ENCODE measurements around the gene AOC1. TPM values are rescaled to one million over a fixed set of nuclear protein-coding genes. Genes with fewer than 3 reads are reported as not detected.

AOC1 gene
- total RNA-seq, 1 donor from 2014 or later, result not detected

GRCh38 chr7:150895809-150896208 lies 43.5 kb downstream of the AOC1 start:
- no peak for TF ChIP-seq CTCF (conservative IDR thresholded peaks at IDR 0.05)
- Mint-ChIP-seq H3K36me3 (ENCODE audit: low read depth) (no peaks in the 10 kb centered on the region), H3K27me3 (ENCODE audit: low read depth) (peaks cover 20% of the 10 kb centered on the region), H3K9me3 (peaks cover 9% of the 10 kb centered on the region), H3K4me1 (peaks cover 14% of the 10 kb centered on the region), H3K4me3 (no peak overlapping the region), H3K27ac (ENCODE audit: unreplicated experiment) (no peak overlapping the region)
- DNase-seq (ENCODE audit: low read depth, low spot score), result no peak

- Mint-ChIP-seq H3K36me3 (ENCODE audit: low read depth) (no peaks in the 10 kb centered on the region), H3K4me1 (peaks cover 22% of the 10 kb centered on the region), H3K27me3 (ENCODE audit: low read depth) (peaks cover 20% of the 10 kb centered on the region), H3K9me3 (peaks cover 9% of the 10 kb centered on the region), H3K27ac (ENCODE audit: unreplicated experiment) (no peak overlapping the region), H3K4me3 (no peak overlapping the region)
- no peak for DNase-seq (ENCODE audit: low read depth, low spot score)
- no peak for TF ChIP-seq CTCF (conservative IDR thresholded peaks at IDR 0.05)
Observed at GRCh38 chr7:150896562-150897209, 44.4 kb downstream of the AOC1 start.

GRCh38 chr7:150897502-150898474 lies 45.5 kb downstream of the AOC1 start:
- H3K4me3 Mint-ChIP-seq, result no peak overlapping the region
- peak overlapping the region; percentile 45 for H3K27ac Mint-ChIP-seq (ENCODE audit: unreplicated experiment)
- H3K9me3 Mint-ChIP-seq, result peaks cover 8% of the 10 kb centered on the region
- H3K27me3 Mint-ChIP-seq (ENCODE audit: low read depth), result peaks cover 20% of the 10 kb centered on the region
- no peak for TF ChIP-seq CTCF (conservative IDR thresholded peaks at IDR 0.05)
- H3K4me1 Mint-ChIP-seq, result peaks cover 26% of the 10 kb centered on the region
- H3K36me3 Mint-ChIP-seq (ENCODE audit: low read depth), result no peaks in the 10 kb centered on the region
- no peak for DNase-seq (ENCODE audit: low read depth, low spot score)

GRCh38 chr7:150898475-150899011 lies 46.2 kb downstream of the AOC1 start:
- Mint-ChIP-seq H3K27me3 (ENCODE audit: low read depth) (peaks cover 20% of the 10 kb centered on the region), H3K4me3 (no peak overlapping the region), H3K27ac (ENCODE audit: unreplicated experiment) (no peak overlapping the region), H3K9me3 (peaks cover 5% of the 10 kb centered on the region), H3K4me1 (peaks cover 26% of the 10 kb centered on the region), H3K36me3 (ENCODE audit: low read depth) (no peaks in the 10 kb centered on the region)
- peak; percentile 93 for DNase-seq (ENCODE audit: low read depth, low spot score)
- TF ChIP-seq CTCF (conservative IDR thresholded peaks at IDR 0.05), result peak; percentile 96

- no peak overlapping the region for H3K4me3 Mint-ChIP-seq
- DNase-seq (ENCODE audit: low read depth, low spot score), result no peak
- H3K27me3 Mint-ChIP-seq (ENCODE audit: low read depth), result peaks cover 18% of the 10 kb centered on the region
- TF ChIP-seq CTCF (conservative IDR thresholded peaks at IDR 0.05), result no peak
- no peaks in the 10 kb centered on the region for H3K9me3 Mint-ChIP-seq
- no peaks in the 10 kb centered on the region for H3K36me3 Mint-ChIP-seq (ENCODE audit: low read depth)
- H3K27ac Mint-ChIP-seq (ENCODE audit: unreplicated experiment), result peak overlapping the region; percentile 62
- peaks cover 26% of the 10 kb centered on the region for H3K4me1 Mint-ChIP-seq
Observed at GRCh38 chr7:150900675-150901074, 48.4 kb downstream of the AOC1 start.

Measured in neural crest cell (in vitro differentiated cells).